Measurements from ENCODE around the gene RIMS1. TPM values are rescaled to one million over a fixed set of nuclear protein-coding genes. Genes with fewer than 3 reads are reported as not detected.
A peak's percentile ranks its signal among the peaks of the same experiment; 100 is the strongest.

Gene RIMS1
- total RNA-seq, 1 experiment from 2014 or later = not detected

- no peaks in the 10 kb centered on the region for H3K9me3 ChIP-seq (ENCODE audit: low read length)
- no peaks in the 10 kb centered on the region for H3K36me3 ChIP-seq (ENCODE audit: insufficient read depth, low read length)
- DNase-seq = no peak
- H3K4me1 ChIP-seq (ENCODE audit: low read length) = no peaks in the 10 kb centered on the region
- H3K4me2 ChIP-seq (ENCODE audit: low read depth, low read length, poor library complexity, severe bottlenecking) = no peak overlapping the region
- no peaks in the 10 kb centered on the region for H4K20me1 ChIP-seq (ENCODE audit: insufficient read depth, low read depth, low read length)
- H3K4me3 ChIP-seq (ENCODE audit: low read length) = no peak overlapping the region
- H3K27me3 ChIP-seq (ENCODE audit: low read length) = no peaks in the 10 kb centered on the region
- no peak overlapping the region for H3K27ac ChIP-seq (ENCODE audit: low read length)
- no peaks in the 10 kb centered on the region for H3K9me2 ChIP-seq (replicated peaks; ENCODE audit: insufficient read depth, low read length)
- H3K79me2 ChIP-seq (ENCODE audit: low read length) = no peaks in the 10 kb centered on the region
- H2AFZ ChIP-seq (ENCODE audit: low read length) = no peak overlapping the region
- H3K9ac ChIP-seq (ENCODE audit: low read length) = no peak overlapping the region
Observed at GRCh38 chr6:72206606-72207005, 320.3 kb downstream of the RIMS1 start.

- Histone ChIP-seq H2AFZ (ENCODE audit: low read length) (no peak overlapping the region), H3K9ac (ENCODE audit: low read length) (no peak overlapping the region), H3K27ac (ENCODE audit: low read length) (no peak overlapping the region), H3K9me3 (ENCODE audit: low read length) (no peaks in the 10 kb centered on the region), H3K36me3 (ENCODE audit: insufficient read depth, low read length) (no peaks in the 10 kb centered on the region), H3K9me2 (replicated peaks; ENCODE audit: insufficient read depth, low read length) (no peaks in the 10 kb centered on the region), H4K20me1 (ENCODE audit: insufficient read depth, low read depth, low read length) (no peaks in the 10 kb centered on the region), H3K4me2 (ENCODE audit: low read depth, low read length, poor library complexity, severe bottlenecking) (no peak overlapping the region), H3K27me3 (ENCODE audit: low read length) (no peaks in the 10 kb centered on the region), H3K4me3 (ENCODE audit: low read length) (no peak overlapping the region), H3K79me2 (ENCODE audit: low read length) (no peaks in the 10 kb centered on the region), H3K4me1 (ENCODE audit: low read length) (no peaks in the 10 kb centered on the region)
- DNase-seq = no peak
Observed at GRCh38 chr6:72212686-72213085, 326.3 kb downstream of the RIMS1 start.

GRCh38 chr6:72213654-72214053, 327.3 kb downstream of the RIMS1 start:
- H2AFZ ChIP-seq (ENCODE audit: low read length) = no peak overlapping the region
- H3K36me3 ChIP-seq (ENCODE audit: insufficient read depth, low read length) = no peaks in the 10 kb centered on the region
- H3K9ac ChIP-seq (ENCODE audit: low read length) = no peak overlapping the region
- no peaks in the 10 kb centered on the region for H3K4me1 ChIP-seq (ENCODE audit: low read length)
- H3K4me2 ChIP-seq (ENCODE audit: low read depth, low read length, poor library complexity, severe bottlenecking) = no peak overlapping the region
- H3K27ac ChIP-seq (ENCODE audit: low read length) = no peak overlapping the region
- no peaks in the 10 kb centered on the region for H3K27me3 ChIP-seq (ENCODE audit: low read length)
- no peaks in the 10 kb centered on the region for H3K9me2 ChIP-seq (replicated peaks; ENCODE audit: insufficient read depth, low read length)
- no peak overlapping the region for H3K4me3 ChIP-seq (ENCODE audit: low read length)
- DNase-seq = no peak
- no peaks in the 10 kb centered on the region for H3K9me3 ChIP-seq (ENCODE audit: low read length)
- H4K20me1 ChIP-seq (ENCODE audit: insufficient read depth, low read depth, low read length) = no peaks in the 10 kb centered on the region
- H3K79me2 ChIP-seq (ENCODE audit: low read length) = no peaks in the 10 kb centered on the region

DNA sequence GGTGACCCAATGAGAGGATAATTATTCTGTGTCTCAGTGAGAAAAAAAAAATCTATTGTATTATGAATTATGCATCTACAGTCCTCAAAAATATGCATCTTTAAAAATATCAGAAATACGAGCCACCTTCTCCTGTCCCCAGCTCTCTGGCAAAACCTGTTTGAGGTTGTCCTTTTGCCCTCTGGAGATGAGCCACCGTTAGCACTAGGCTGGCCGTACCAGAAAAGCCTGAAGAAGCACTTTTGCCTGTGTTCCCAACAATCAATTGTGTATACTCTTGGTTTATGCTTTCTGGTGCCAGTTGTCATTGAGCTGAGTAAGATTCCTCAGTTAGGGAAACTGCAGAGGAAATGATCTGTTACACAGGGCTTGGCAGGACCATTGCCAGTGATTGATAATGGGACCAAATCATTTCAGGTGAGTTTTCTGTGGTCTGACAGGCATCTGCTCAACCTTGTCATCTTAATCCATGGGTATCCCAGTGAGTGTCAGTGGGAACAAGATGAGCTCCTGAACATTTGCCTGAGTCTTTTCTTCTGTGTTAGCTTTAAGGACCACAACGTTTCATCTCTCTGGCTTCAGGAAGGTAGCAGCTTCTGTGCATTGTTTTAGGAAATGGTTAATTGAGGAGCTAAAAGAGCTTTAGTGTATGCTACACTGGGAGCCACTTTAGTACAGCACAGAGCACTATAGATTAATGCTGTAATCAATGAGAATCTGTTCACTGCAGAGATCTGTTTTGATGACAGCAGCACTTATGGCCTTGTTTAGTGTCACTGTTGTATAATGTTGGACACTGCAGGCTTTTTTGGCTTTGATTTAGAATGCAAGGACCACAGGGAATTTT, 330.1 kb downstream of the RIMS1 start:
- Histone ChIP-seq H3K4me3 (ENCODE audit: low read length) (no peak overlapping the region), H3K9me2 (replicated peaks; ENCODE audit: insufficient read depth, low read length) (no peaks in the 10 kb centered on the region)
- DNase-seq = no peak

GRCh38 chr6:72217626-72218025, 331.3 kb downstream of the RIMS1 start:
- DNase-seq = no peak
- H3K79me2 ChIP-seq (ENCODE audit: low read length) = no peaks in the 10 kb centered on the region
- no peaks in the 10 kb centered on the region for H3K36me3 ChIP-seq (ENCODE audit: insufficient read depth, low read length)
- H3K4me1 ChIP-seq (ENCODE audit: low read length) = no peaks in the 10 kb centered on the region
- no peak overlapping the region for H2AFZ ChIP-seq (ENCODE audit: low read length)
- H3K9me2 ChIP-seq (replicated peaks; ENCODE audit: insufficient read depth, low read length) = no peaks in the 10 kb centered on the region
- no peak overlapping the region for H3K4me2 ChIP-seq (ENCODE audit: low read depth, low read length, poor library complexity, severe bottlenecking)
- H3K9ac ChIP-seq (ENCODE audit: low read length) = no peak overlapping the region
- H3K27me3 ChIP-seq (ENCODE audit: low read length) = no peaks in the 10 kb centered on the region
- H3K27ac ChIP-seq (ENCODE audit: low read length) = no peak overlapping the region
- no peak overlapping the region for H3K4me3 ChIP-seq (ENCODE audit: low read length)
- H4K20me1 ChIP-seq (ENCODE audit: insufficient read depth, low read depth, low read length) = no peaks in the 10 kb centered on the region
- H3K9me3 ChIP-seq (ENCODE audit: low read length) = no peaks in the 10 kb centered on the region

More for the DNA sequence above, 330.1 kb downstream of the RIMS1 start:
- no peak overlapping the region for H3K4me2 ChIP-seq (ENCODE audit: low read depth, low read length, poor library complexity, severe bottlenecking)
- no peaks in the 10 kb centered on the region for H3K4me1 ChIP-seq (ENCODE audit: low read length)
- H3K9me3 ChIP-seq (ENCODE audit: low read length) = no peaks in the 10 kb centered on the region
- no peaks in the 10 kb centered on the region for H4K20me1 ChIP-seq (ENCODE audit: insufficient read depth, low read depth, low read length)
- no peaks in the 10 kb centered on the region for H3K79me2 ChIP-seq (ENCODE audit: low read length)
- H3K27me3 ChIP-seq (ENCODE audit: low read length) = no peaks in the 10 kb centered on the region
- H3K36me3 ChIP-seq (ENCODE audit: insufficient read depth, low read length) = no peaks in the 10 kb centered on the region
- no peak overlapping the region for H3K9ac ChIP-seq (ENCODE audit: low read length)
- H2AFZ ChIP-seq (ENCODE audit: low read length) = no peak overlapping the region
- H3K27ac ChIP-seq (ENCODE audit: low read length) = no peak overlapping the region

GRCh38 chr6:72218125-72218524, 331.8 kb downstream of the RIMS1 start:
- no peak overlapping the region for H2AFZ ChIP-seq (ENCODE audit: low read length)
- no peaks in the 10 kb centered on the region for H3K4me1 ChIP-seq (ENCODE audit: low read length)
- no peaks in the 10 kb centered on the region for H3K79me2 ChIP-seq (ENCODE audit: low read length)
- no peaks in the 10 kb centered on the region for H3K27me3 ChIP-seq (ENCODE audit: low read length)
- H3K36me3 ChIP-seq (ENCODE audit: insufficient read depth, low read length) = no peaks in the 10 kb centered on the region
- no peak overlapping the region for H3K4me2 ChIP-seq (ENCODE audit: low read depth, low read length, poor library complexity, severe bottlenecking)
- H3K4me3 ChIP-seq (ENCODE audit: low read length) = no peak overlapping the region
- H4K20me1 ChIP-seq (ENCODE audit: insufficient read depth, low read depth, low read length) = no peaks in the 10 kb centered on the region
- no peak overlapping the region for H3K27ac ChIP-seq (ENCODE audit: low read length)
- H3K9ac ChIP-seq (ENCODE audit: low read length) = no peak overlapping the region
- no peaks in the 10 kb centered on the region for H3K9me3 ChIP-seq (ENCODE audit: low read length)
- peak; percentile 73 for DNase-seq
- no peaks in the 10 kb centered on the region for H3K9me2 ChIP-seq (replicated peaks; ENCODE audit: insufficient read depth, low read length)

DNA sequence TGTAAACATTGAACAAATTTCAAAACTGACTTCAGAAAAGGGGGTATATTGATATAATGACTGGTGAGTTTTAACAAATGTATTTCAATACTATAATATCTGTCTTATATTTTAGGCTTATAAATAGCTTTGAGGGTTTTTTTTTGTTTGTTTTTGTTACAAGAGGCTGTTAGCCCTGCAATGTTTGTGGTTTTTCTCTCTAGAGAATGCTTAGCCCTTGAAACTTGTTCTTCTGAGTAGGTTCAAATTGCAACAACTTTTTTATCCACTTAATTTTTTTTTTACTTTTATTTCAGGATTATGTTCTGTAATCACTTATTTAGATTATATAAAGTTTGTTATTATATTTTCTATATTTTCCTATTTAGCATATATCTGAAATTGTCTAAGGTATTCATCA, 333.2 kb downstream of the RIMS1 start:
- no peak overlapping the region for H2AFZ ChIP-seq (ENCODE audit: low read length)
- H3K9me2 ChIP-seq (replicated peaks; ENCODE audit: insufficient read depth, low read length) = no peaks in the 10 kb centered on the region
- H3K4me2 ChIP-seq (ENCODE audit: low read depth, low read length, poor library complexity, severe bottlenecking) = no peak overlapping the region
- no peaks in the 10 kb centered on the region for H3K9me3 ChIP-seq (ENCODE audit: low read length)
- H3K27me3 ChIP-seq (ENCODE audit: low read length) = no peaks in the 10 kb centered on the region
- H3K36me3 ChIP-seq (ENCODE audit: insufficient read depth, low read length) = no peaks in the 10 kb centered on the region
- no peak for DNase-seq
- no peaks in the 10 kb centered on the region for H3K4me1 ChIP-seq (ENCODE audit: low read length)
- no peak overlapping the region for H3K9ac ChIP-seq (ENCODE audit: low read length)
- H3K27ac ChIP-seq (ENCODE audit: low read length) = no peak overlapping the region
- H3K4me3 ChIP-seq (ENCODE audit: low read length) = no peak overlapping the region
- H3K79me2 ChIP-seq (ENCODE audit: low read length) = no peaks in the 10 kb centered on the region
- H4K20me1 ChIP-seq (ENCODE audit: insufficient read depth, low read depth, low read length) = no peaks in the 10 kb centered on the region

- Histone ChIP-seq H3K9me3 (ENCODE audit: low read length) (no peaks in the 10 kb centered on the region), H3K9ac (ENCODE audit: low read length) (no peak overlapping the region), H3K4me3 (ENCODE audit: low read length) (no peak overlapping the region), H3K27ac (ENCODE audit: low read length) (no peak overlapping the region), H3K9me2 (replicated peaks; ENCODE audit: insufficient read depth, low read length) (no peaks in the 10 kb centered on the region), H3K4me2 (ENCODE audit: low read depth, low read length, poor library complexity, severe bottlenecking) (no peak overlapping the region), H2AFZ (ENCODE audit: low read length) (no peak overlapping the region), H3K79me2 (ENCODE audit: low read length) (no peaks in the 10 kb centered on the region), H3K4me1 (ENCODE audit: low read length) (no peaks in the 10 kb centered on the region), H3K27me3 (ENCODE audit: low read length) (no peaks in the 10 kb centered on the region), H3K36me3 (ENCODE audit: insufficient read depth, low read length) (no peaks in the 10 kb centered on the region), H4K20me1 (ENCODE audit: insufficient read depth, low read depth, low read length) (no peaks in the 10 kb centered on the region)
- DNase-seq = no peak
Observed at GRCh38 chr6:72238021-72238420, 351.7 kb downstream of the RIMS1 start.
